ENCODE results near the gene ARHGEF26.

Gene ARHGEF26

DNA sequence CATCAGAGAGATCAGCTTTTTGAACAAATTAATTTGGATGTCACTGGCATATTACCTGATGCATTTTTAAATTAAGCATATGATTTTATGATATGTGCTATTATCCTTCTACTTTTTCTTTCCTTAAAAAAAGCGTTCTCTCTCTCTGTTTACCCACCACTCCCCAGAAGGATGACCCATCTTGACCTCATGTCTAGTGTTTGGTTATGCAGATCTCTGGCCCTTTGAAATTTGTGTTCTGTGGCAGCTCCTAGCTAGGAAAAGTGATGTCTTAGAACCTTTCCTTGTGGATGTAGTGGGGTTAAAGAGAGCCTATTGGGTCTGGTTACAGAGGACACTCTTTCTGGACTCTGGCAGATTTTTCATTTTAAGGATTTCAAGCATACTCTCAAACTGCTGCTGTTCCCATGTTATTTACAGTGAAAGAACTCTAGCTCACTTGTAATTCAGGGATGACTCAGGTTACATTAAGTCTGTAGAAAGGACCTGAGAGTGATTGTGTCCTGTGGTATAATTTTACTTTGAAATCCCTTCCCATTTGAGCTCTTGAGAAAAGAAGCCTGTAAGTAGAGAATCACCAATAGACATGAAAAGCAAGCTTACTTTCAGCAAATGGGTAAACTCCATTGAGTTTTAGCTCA lies 23.8 kb downstream of the ARHGEF26 start:
- Histone ChIP-seq H3K27me3 (ENCODE audit: control insufficient read depth in 1 of 2, insufficient read depth in 1 of 2, low read length in 2 of 2) (no peaks in the 10 kb centered on the region), H3K14ac (ENCODE audit: low read length in 2 of 2) (no peak overlapping the region), H4K8ac (ENCODE audit: low read length) (no peak overlapping the region), H3K4me1 (ENCODE audit: control insufficient read depth, insufficient read depth, low read depth, low read length) (peaks cover 2% of the 10 kb centered on the region), H3K9me3 (ENCODE audit: control insufficient read depth, low read length) (no peaks in the 10 kb centered on the region), H3K9ac (ENCODE audit: low read length) (no peak overlapping the region), H2AK5ac (ENCODE audit: low read length, severe bottlenecking) (no peak overlapping the region), H2BK5ac (ENCODE audit: low read depth, low read length, poor library complexity, severe bottlenecking) (no peak overlapping the region), H3K4me3 (ENCODE audit: insufficient read depth in 1 of 2, low read depth in 1 of 2, low read length in 2 of 2) (no peak overlapping the region), H4K91ac (ENCODE audit: low read length) (no peak overlapping the region), H3K18ac (ENCODE audit: low read depth in 1 of 2, low read length in 2 of 2) (no peak overlapping the region), H3K4ac (ENCODE audit: low read depth in 1 of 2, low read length in 2 of 2) (no peak overlapping the region), H2BK12ac (ENCODE audit: low read length in 2 of 2) (no peak overlapping the region), H2BK15ac (ENCODE audit: low read depth, poor library complexity, severe bottlenecking) (no peak overlapping the region), H3K23ac (ENCODE audit: low read length in 2 of 2) (no peak overlapping the region), H3K4me2 (ENCODE audit: low read length, poor library complexity, severe bottlenecking) (no peak overlapping the region), H3K79me1 (replicated peaks; ENCODE audit: low read length, poor library complexity, severe bottlenecking) (no peaks in the 10 kb centered on the region), H2BK120ac (ENCODE audit: low read depth, low read length) (no peak overlapping the region), H3K36me3 (ENCODE audit: control insufficient read depth in 1 of 2, insufficient read depth in 2 of 2, low read depth in 1 of 2, low read length in 2 of 2) (no peaks in the 10 kb centered on the region), H2AFZ (ENCODE audit: low read depth, low read length) (no peak overlapping the region), H3K27ac (ENCODE audit: low read length, poor library complexity, severe bottlenecking) (no peak overlapping the region)
- peak; percentile 4 for DNase-seq
- no CpG with 5 or more reads among the region's 1 CpG for WGBS

DNA sequence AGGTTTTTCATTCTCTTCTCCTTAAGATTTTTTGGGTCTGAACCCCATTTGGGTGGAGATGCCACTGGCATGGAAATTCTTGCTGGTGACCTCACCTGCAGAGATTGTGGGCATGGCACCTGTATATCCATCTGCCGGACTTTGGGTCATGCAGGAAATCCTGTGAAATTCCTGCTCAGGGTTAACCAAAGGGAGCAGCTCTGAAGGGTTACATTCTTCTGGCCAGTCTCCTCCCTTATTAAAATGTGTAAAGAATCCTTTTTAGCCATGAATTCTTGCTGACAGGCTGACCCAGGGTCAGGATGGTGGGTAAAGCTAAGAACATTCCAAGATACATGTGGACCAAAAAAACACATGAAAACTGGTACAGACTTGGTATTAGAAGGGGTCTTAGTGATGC lies 27.4 kb downstream of the ARHGEF26 start:
- no peak overlapping the region for H2BK12ac ChIP-seq (ENCODE audit: low read length in 2 of 2)
- no peak overlapping the region for H3K4me3 ChIP-seq (ENCODE audit: insufficient read depth in 1 of 2, low read depth in 1 of 2, low read length in 2 of 2)
- H3K18ac ChIP-seq (ENCODE audit: low read depth in 1 of 2, low read length in 2 of 2): no peak overlapping the region
- no peaks in the 10 kb centered on the region for H3K9me3 ChIP-seq (ENCODE audit: control insufficient read depth, low read length)
- no peak overlapping the region for H2BK5ac ChIP-seq (ENCODE audit: low read depth, low read length, poor library complexity, severe bottlenecking)
- no peak overlapping the region for H3K4ac ChIP-seq (ENCODE audit: low read depth in 1 of 2, low read length in 2 of 2)
- no peak overlapping the region for H3K23ac ChIP-seq (ENCODE audit: low read length in 2 of 2)
- peaks cover 3% of the 10 kb centered on the region for H3K4me1 ChIP-seq (ENCODE audit: control insufficient read depth, insufficient read depth, low read depth, low read length)
- no peak overlapping the region for H4K8ac ChIP-seq (ENCODE audit: low read length)
- no peak overlapping the region for H2AK5ac ChIP-seq (ENCODE audit: low read length, severe bottlenecking)
- no peaks in the 10 kb centered on the region for H3K36me3 ChIP-seq (ENCODE audit: control insufficient read depth in 1 of 2, insufficient read depth in 2 of 2, low read depth in 1 of 2, low read length in 2 of 2)
- no peak overlapping the region for H3K9ac ChIP-seq (ENCODE audit: low read length)
- no peak overlapping the region for H2AFZ ChIP-seq (ENCODE audit: low read depth, low read length)
- DNase-seq: no peak
- H3K27ac ChIP-seq (ENCODE audit: low read length, poor library complexity, severe bottlenecking): no peak overlapping the region
- no peaks in the 10 kb centered on the region for H3K27me3 ChIP-seq (ENCODE audit: control insufficient read depth in 1 of 2, insufficient read depth in 1 of 2, low read length in 2 of 2)
- no peak overlapping the region for H2BK15ac ChIP-seq (ENCODE audit: low read depth, poor library complexity, severe bottlenecking)
- H2BK120ac ChIP-seq (ENCODE audit: low read depth, low read length): no peak overlapping the region
- H4K91ac ChIP-seq (ENCODE audit: low read length): no peak overlapping the region
- H3K79me1 ChIP-seq (replicated peaks; ENCODE audit: low read length, poor library complexity, severe bottlenecking): no peaks in the 10 kb centered on the region
- 79% methylated on average over 1 of the region's 1 CpG for WGBS
- no peak overlapping the region for H3K4me2 ChIP-seq (ENCODE audit: low read length, poor library complexity, severe bottlenecking)
- H3K14ac ChIP-seq (ENCODE audit: low read length in 2 of 2): no peak overlapping the region

- no peaks in the 10 kb centered on the region for H3K79me1 ChIP-seq (replicated peaks; ENCODE audit: low read length, poor library complexity, severe bottlenecking)
- H3K36me3 ChIP-seq (ENCODE audit: control insufficient read depth in 1 of 2, insufficient read depth in 2 of 2, low read depth in 1 of 2, low read length in 2 of 2): no peaks in the 10 kb centered on the region
- 96% methylated on average over 2 of the region's 4 CpGs for WGBS
- H4K91ac ChIP-seq (ENCODE audit: low read length): no peak overlapping the region
- no peak overlapping the region for H3K9ac ChIP-seq (ENCODE audit: low read length)
- H3K14ac ChIP-seq (ENCODE audit: low read length in 2 of 2): no peak overlapping the region
- no peak overlapping the region for H2AFZ ChIP-seq (ENCODE audit: low read depth, low read length)
- no peak overlapping the region for H4K8ac ChIP-seq (ENCODE audit: low read length)
- no peak overlapping the region for H3K4ac ChIP-seq (ENCODE audit: low read depth in 1 of 2, low read length in 2 of 2)
- no peaks in the 10 kb centered on the region for H3K9me3 ChIP-seq (ENCODE audit: control insufficient read depth, low read length)
- no peak overlapping the region for H3K4me2 ChIP-seq (ENCODE audit: low read length, poor library complexity, severe bottlenecking)
- H3K27ac ChIP-seq (ENCODE audit: low read length, poor library complexity, severe bottlenecking): no peak overlapping the region
- H3K18ac ChIP-seq (ENCODE audit: low read depth in 1 of 2, low read length in 2 of 2): no peak overlapping the region
- H3K23ac ChIP-seq (ENCODE audit: low read length in 2 of 2): no peak overlapping the region
- peaks cover 3% of the 10 kb centered on the region for H3K4me1 ChIP-seq (ENCODE audit: control insufficient read depth, insufficient read depth, low read depth, low read length)
- no peak overlapping the region for H3K4me3 ChIP-seq (ENCODE audit: insufficient read depth in 1 of 2, low read depth in 1 of 2, low read length in 2 of 2)
- DNase-seq: no peak
- H2BK12ac ChIP-seq (ENCODE audit: low read length in 2 of 2): no peak overlapping the region
- no peak overlapping the region for H2AK5ac ChIP-seq (ENCODE audit: low read length, severe bottlenecking)
- H2BK15ac ChIP-seq (ENCODE audit: low read depth, poor library complexity, severe bottlenecking): no peak overlapping the region
- H3K27me3 ChIP-seq (ENCODE audit: control insufficient read depth in 1 of 2, insufficient read depth in 1 of 2, low read length in 2 of 2): no peaks in the 10 kb centered on the region
- H2BK120ac ChIP-seq (ENCODE audit: low read depth, low read length): no peak overlapping the region
- no peak overlapping the region for H2BK5ac ChIP-seq (ENCODE audit: low read depth, low read length, poor library complexity, severe bottlenecking)
Measured at GRCh38 chr3:154149286-154149685, 28.1 kb downstream of the ARHGEF26 start.

DNA sequence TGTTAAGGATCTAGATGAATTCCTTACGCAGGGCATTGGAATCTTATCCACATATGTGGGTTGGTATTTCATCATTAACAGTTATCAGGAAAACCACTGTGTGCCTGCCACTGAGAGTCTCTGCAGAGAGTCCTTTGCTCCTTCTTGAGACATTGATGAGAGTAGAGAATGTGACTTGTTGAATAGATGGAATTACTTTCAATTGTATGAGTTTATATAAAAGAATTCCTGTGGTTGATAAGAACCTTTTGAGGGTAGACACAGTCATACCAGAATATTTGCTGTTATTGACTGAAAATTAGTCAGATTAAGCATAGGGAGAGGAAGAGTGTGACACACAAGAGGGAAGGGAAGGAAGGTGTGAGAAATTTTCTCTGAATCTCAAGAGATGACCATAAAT lies 30.8 kb downstream of the ARHGEF26 start:
- H2BK15ac ChIP-seq (ENCODE audit: low read depth, poor library complexity, severe bottlenecking): no peak overlapping the region
- no peak overlapping the region for H3K14ac ChIP-seq (ENCODE audit: low read length in 2 of 2)
- H3K9me3 ChIP-seq (ENCODE audit: control insufficient read depth, low read length): no peaks in the 10 kb centered on the region
- no peak overlapping the region for H4K8ac ChIP-seq (ENCODE audit: low read length)
- H3K18ac ChIP-seq (ENCODE audit: low read depth in 1 of 2, low read length in 2 of 2): no peak overlapping the region
- peak; percentile 38 for DNase-seq
- H3K4ac ChIP-seq (ENCODE audit: low read depth in 1 of 2, low read length in 2 of 2): no peak overlapping the region
- H2BK5ac ChIP-seq (ENCODE audit: low read depth, low read length, poor library complexity, severe bottlenecking): no peak overlapping the region
- no peaks in the 10 kb centered on the region for H3K27me3 ChIP-seq (ENCODE audit: control insufficient read depth in 1 of 2, insufficient read depth in 1 of 2, low read length in 2 of 2)
- H3K27ac ChIP-seq (ENCODE audit: low read length, poor library complexity, severe bottlenecking): no peak overlapping the region
- WGBS: 57% methylated on average over 1 of the region's 1 CpG
- H3K4me3 ChIP-seq (ENCODE audit: insufficient read depth in 1 of 2, low read depth in 1 of 2, low read length in 2 of 2): no peak overlapping the region
- no peak overlapping the region for H2AK5ac ChIP-seq (ENCODE audit: low read length, severe bottlenecking)
- H3K36me3 ChIP-seq (ENCODE audit: control insufficient read depth in 1 of 2, insufficient read depth in 2 of 2, low read depth in 1 of 2, low read length in 2 of 2): no peaks in the 10 kb centered on the region
- no peak overlapping the region for H4K91ac ChIP-seq (ENCODE audit: low read length)
- H3K79me1 ChIP-seq (replicated peaks; ENCODE audit: low read length, poor library complexity, severe bottlenecking): no peaks in the 10 kb centered on the region
- H2BK12ac ChIP-seq (ENCODE audit: low read length in 2 of 2): no peak overlapping the region
- no peak overlapping the region for H2AFZ ChIP-seq (ENCODE audit: low read depth, low read length)
- H3K4me1 ChIP-seq (ENCODE audit: control insufficient read depth, insufficient read depth, low read depth, low read length): peaks cover 3% of the 10 kb centered on the region
- H3K23ac ChIP-seq (ENCODE audit: low read length in 2 of 2): no peak overlapping the region
- H2BK120ac ChIP-seq (ENCODE audit: low read depth, low read length): no peak overlapping the region
- no peak overlapping the region for H3K4me2 ChIP-seq (ENCODE audit: low read length, poor library complexity, severe bottlenecking)
- no peak overlapping the region for H3K9ac ChIP-seq (ENCODE audit: low read length)

Measured in mesenchymal stem cell (in vitro differentiated cells and primary cell).